Transverse colon (tissue), 4 donors: ENCODE measurements around the gene PPAN. TPM values are rescaled to one million over a fixed set of nuclear protein-coding genes. Genes with fewer than 3 reads are reported as not detected.
A peak's percentile ranks its signal among the peaks of the same experiment; 100 is the strongest.

ENCODE experiments used
- DNase-seq: peaks from one replicate; pipeline ENCODE4 v3.0.0-alpha.2; 2019
- H3K27ac ChIP-seq, 4 donors: fragments of 200-600 bp; sonication (generic); 2 replicates each; pipeline ENCODE4 v1.5.1; 2016 to 2018; ENCODE audit warnings: inconsistent platforms in 4 of 4
- H3K27me3 ChIP-seq: fragments of 200-600 bp; sonication (generic); 2 replicates; pipeline ENCODE4 v1.5.1; 2017; ENCODE audit warnings: inconsistent platforms
- H3K36me3 ChIP-seq, 4 donors: fragments of 200-600 bp; sonication (generic); 2 replicates each; pipeline ENCODE4 v1.5.1; 2017 to 2019; ENCODE audit warnings: inconsistent platforms in 4 of 4
- H3K4me1 ChIP-seq, 4 donors: fragments of 200-600 bp; sonication (generic); 2 replicates each; pipeline ENCODE4 v1.5.1; 2017 to 2020; ENCODE audit warnings: inconsistent platforms in 4 of 4
- H3K4me3 ChIP-seq, 4 donors: fragments of 200-600 bp; sonication (generic); 1 replicate in 1 of 4; 2 replicates in 3 of 4; pipeline versions ENCODE4 v1.5.1 to v1.6.1; 2017 to 2019; ENCODE audit warnings: inconsistent platforms in 4 of 4
- H3K9me3 ChIP-seq, 2 donors: fragments of 200-600 bp; sonication (generic); 2 replicates each; pipeline ENCODE4 v1.5.1; 2017 to 2019; ENCODE audit warnings: inconsistent platforms in 2 of 2
- CTCF ChIP-seq, 5 experiments: fragments of 200-600 bp in 3 of 5; fragments of 450-650 bp in 2 of 5; sonication (generic) in 3 of 5; IDR thresholded peaks; 1 replicate in 2 of 5; 2 replicates in 3 of 5; pipeline ENCODE4 v1.5.1; 2016 to 2017; ENCODE audit warnings: antibody characterized with exemption in 5 of 5, inconsistent platforms in 3 of 5, mild to moderate bottlenecking in 2 of 5, moderate library complexity in 1 of 5
- EP300 ChIP-seq: sonication (generic); formaldehyde crosslinking; IDR thresholded peaks from one replicate; pipeline ENCODE4 v1.6.1; 2017; ENCODE audit warnings: antibody characterized with exemption, low read depth
- POLR2A ChIP-seq: fragments of 450-650 bp; IDR thresholded peaks from one replicate; pipeline ENCODE4 v1.6.1; 2016; ENCODE audit warnings: antibody characterized with exemption, mild to moderate bottlenecking, moderate library complexity
- POLR2AphosphoS5 ChIP-seq, 3 donors: sonication (generic); formaldehyde crosslinking; IDR thresholded peaks; one replicate each; pipeline ENCODE4 v1.6.1; 2016; ENCODE audit warnings: antibody characterized with exemption in 3 of 3
- WGBS, 2 donors: methylation state at CpG; one replicate each; pipeline ENCODE4 v1.1.5; 2018; ENCODE audit warnings: low coverage in 1 of 2; 5-methylcytosine and 5-hydroxymethylcytosine counted together
- in situ Hi-C, 4 donors: fragments of 200-750 bp; cut with MboI; loops; one replicate each; pipeline versions ENCODE4 v1.15.0 to v1.15.1; 2017; ENCODE audit warnings: low sequenced_read_pairs in 3 of 4, low pct_ligation_motif_present in 1 of 4, low pct_unique_long_range_greater_than_20kb in 1 of 4
- intact Hi-C: fragments of 100-400 bp; cut with DNase I; formaldehyde crosslinking; loops from one replicate; pipeline ENCODE4 v1.15.1; 2023; ENCODE audit warnings: low total_unique reads
- total RNA-seq, 4 donors: library from RNA; depleted of rRNA; stranded (reverse); fragments of >200 nt; gene quantifications; one replicate each; pipeline ENCODE4 v1.1.0, GENCODE V29; 2016

The PPAN gene
- total RNA-seq, 4 donors from 2014 or later, result 10.1 to 31.8 (median 21.5) TPM

GRCh38 chr19:10096615-10096963, 9.6 kb upstream of the PPAN start:
- Histone ChIP-seq H3K27me3 (no peaks in the 10 kb centered on the region), H3K4me3 (peak overlapping the region; percentile 23 to 49 (median 36)), H3K4me1 (peaks cover 0 to 15% (median 10%) of the 10 kb centered on the region in 4 donors), H3K36me3 (no peaks in the 10 kb centered on the region), H3K27ac (peak overlapping the region; percentile 61 to 87 (median 84)), H3K9me3 (no peaks in the 10 kb centered on the region)
- intact Hi-C loops, result no loop called here
- in situ Hi-C loops, result no loop called here
- TF ChIP-seq CTCF (IDR thresholded peaks at IDR 0.05) (no peak), POLR2A (no peak), EP300 (no peak), POLR2AphosphoS5 (IDR thresholded peaks at IDR 0.05) (no peak)
- peak; percentile 39 for DNase-seq
- WGBS, 2 donors, result 37 to 38% methylated on average over 13 to 26 of the region's 26 CpGs

GRCh38 chr19:10100163-10100785, 5.9 kb upstream of the PPAN start:
- Histone ChIP-seq H3K27me3 (no peaks in the 10 kb centered on the region), H3K4me3 (no peak overlapping the region), H3K27ac (no peak overlapping the region), H3K9me3 (no peaks in the 10 kb centered on the region), H3K4me1 (peaks cover 0 to 15% (median 10%) of the 10 kb centered on the region in 4 donors), H3K36me3 (no peaks in the 10 kb centered on the region)
- TF ChIP-seq EP300 (no peak), POLR2AphosphoS5 (IDR thresholded peaks at IDR 0.05) (no peak), CTCF (IDR thresholded peaks at IDR 0.05) (no peak), POLR2A (no peak)
- intact Hi-C loops (no loop called here), in situ Hi-C loops (loop anchor here in 2 of 4 donors (10.0 to 25.0 kb wide), 2 partner anchors 135 to 137 kb away; partner anchors contain the start of gene S1PR2 (in 2 of the 2))
- DNase-seq, result no peak
- WGBS, 2 donors, result 89 to 90% methylated on average over 2 to 5 of the region's 5 CpGs

- Histone ChIP-seq H3K4me3 (no peak overlapping the region), H3K9me3 (no peaks in the 10 kb centered on the region), H3K4me1 (peaks cover 11 to 19% (median 17%) of the 10 kb centered on the region in 4 donors), H3K27me3 (no peaks in the 10 kb centered on the region), H3K36me3 (peaks cover 0 to 4% (median 1%) of the 10 kb centered on the region in 4 donors), H3K27ac (peak overlapping the region; percentile 14 to 55 (median 41))
- in situ Hi-C loops (loop anchor here in 2 of 4 donors (10.0 to 25.0 kb wide), 2 partner anchors 132 to 134 kb away; partner anchors contain the start of gene S1PR2 (in 2 of the 2)), intact Hi-C loops (no loop called here)
- no peak for DNase-seq
- TF ChIP-seq POLR2AphosphoS5 (IDR thresholded peaks at IDR 0.05), result no peak
- no peak for TF ChIP-seq EP300
- TF ChIP-seq CTCF (IDR thresholded peaks at IDR 0.05), result no peak
- TF ChIP-seq POLR2A, result no peak
- 64 to 100% methylated on average over 1 to 7 of the region's 7 CpGs for WGBS, 2 donors
Measured at GRCh38 chr19:10102787-10103236, 3.4 kb upstream of the PPAN start.

GRCh38 chr19:10104130-10104513, 2.0 kb upstream of the PPAN start:
- TF ChIP-seq CTCF (IDR thresholded peaks at IDR 0.05), result no peak
- no peak for TF ChIP-seq POLR2A
- TF ChIP-seq EP300, result no peak
- TF ChIP-seq POLR2AphosphoS5 (IDR thresholded peaks at IDR 0.05), result no peak
- H3K4me1 ChIP-seq, result peaks cover 11 to 20% (median 17%) of the 10 kb centered on the region in 4 donors
- H3K36me3 ChIP-seq, result peaks cover 0 to 12% (median 5%) of the 10 kb centered on the region in 4 donors
- peak overlapping the region in 1 of 4 donors; percentile 74 for H3K27ac ChIP-seq
- DNase-seq, result no peak
- no peak overlapping the region for H3K4me3 ChIP-seq
- intact Hi-C loops (no loop called here), in situ Hi-C loops (loop anchor here in 2 of 4 donors (10.0 to 25.0 kb wide), 2 partner anchors 131 to 133 kb away; partner anchors contain the start of gene S1PR2 (in 2 of the 2))
- no peaks in the 10 kb centered on the region for H3K9me3 ChIP-seq
- no peaks in the 10 kb centered on the region for H3K27me3 ChIP-seq
